Esophagus muscularis mucosa (tissue), 4 donors: ENCODE data around the gene IRS1.

Experiments
- CTCF ChIP-seq, 3 experiments: fragments of 200-600 bp in 2 of 3; fragments of 450-650 bp in 1 of 3; sonication (generic) in 2 of 3; IDR thresholded peaks; one replicate each; pipeline ENCODE4 v1.5.1; 2017 to 2019; ENCODE audit warnings: antibody characterized with exemption in 3 of 3, mild to moderate bottlenecking in 2 of 3, moderate library complexity in 1 of 3
- EP300 ChIP-seq: sonication (generic); formaldehyde crosslinking; IDR thresholded peaks from one replicate; pipeline ENCODE4 v1.6.1; 2017; ENCODE audit warnings: antibody characterized with exemption
- POLR2A ChIP-seq: fragments of 450-650 bp; IDR thresholded peaks from one replicate; pipeline ENCODE4 v1.6.1; 2017; ENCODE audit warnings: antibody characterized with exemption, moderate library complexity, mild to moderate bottlenecking, low read depth
- POLR2AphosphoS5 ChIP-seq, 2 donors: sonication (generic); formaldehyde crosslinking; IDR thresholded peaks; one replicate each; pipeline ENCODE4 v1.6.1; 2017; ENCODE audit warnings: antibody characterized with exemption in 2 of 2

- TF ChIP-seq CTCF (IDR thresholded peaks at IDR 0.05): no peak
- TF ChIP-seq POLR2A: no peak
- no peak for TF ChIP-seq EP300
- no peak for TF ChIP-seq POLR2AphosphoS5 (IDR thresholded peaks at IDR 0.05)
Observed at GRCh38 chr2:226773291-226773690, 26.3 kb downstream of the IRS1 start.
